WTC11 (cell line): Measurements from ENCODE around the gene COPS7A. TPM values are rescaled to one million over a fixed set of nuclear protein-coding genes. Genes with fewer than 3 reads are reported as not detected.

Experiments used
- ATAC-seq: fragments of 200-7000 bp; cut with Tn5 transposase; 2 replicates; pipeline ENCODE4 v1.10.0; 2021; ENCODE audit warnings: mild to moderate bottlenecking, moderate library complexity
- CTCF ChIA-PET: fragments of 300-600 bp; sonication (Branson Sonifier 250); formaldehyde crosslinking; loops from one replicate; lab custom pipeline; 2021; ENCODE audit warnings: antibody characterized with exemption; lab: Charles Lee
- POLR2A ChIA-PET: fragments of 350-600 bp; sonication (Branson Sonifier 250); formaldehyde crosslinking; loops from one replicate; lab custom pipeline; 2021; ENCODE audit warnings: antibody characterized with exemption; lab: Charles Lee
- DNase-seq: peaks from one replicate; pipeline ENCODE4 v3.0.0; 2021; ENCODE audit warnings: low spot score
- H3K27ac Mint-ChIP-seq: 2 replicates; pipeline ENCODE4 v1.8.0; 2021; ENCODE audit warnings: mixed read lengths
- H3K27me3 Mint-ChIP-seq: 2 replicates; pipeline ENCODE4 v1.8.0; 2021; ENCODE audit warnings: low read depth, mild to moderate bottlenecking, moderate library complexity, mixed read lengths
- H3K36me3 Mint-ChIP-seq: 2 replicates; pipeline ENCODE4 v1.8.0; 2021; ENCODE audit warnings: mixed read lengths
- H3K4me1 Mint-ChIP-seq: 2 replicates; pipeline ENCODE4 v1.8.0; 2022; ENCODE audit warnings: mixed read lengths
- H3K4me3 Mint-ChIP-seq: 2 replicates; pipeline ENCODE4 v1.8.0; 2021; ENCODE audit warnings: mild to moderate bottlenecking, moderate library complexity, mixed read lengths
- H3K9me3 Mint-ChIP-seq: 2 replicates; pipeline ENCODE4 v1.8.0; 2021; ENCODE audit warnings: mixed read lengths
- CTCF ChIP-seq: fragments of 200-600 bp; IDR thresholded peaks from 2 replicates; pipeline ENCODE4 v1.8.0; 2022; ENCODE audit warnings: antibody characterized with exemption
- E2F4 ChIP-seq: sonication (generic); formaldehyde crosslinking; IDR thresholded peaks from 2 replicates; pipeline ENCODE4 v1.8.1; 2022; ENCODE audit warnings: low read depth, mild to moderate bottlenecking, moderate library complexity, missing genetic modification reagents, borderline replicate concordance
- EMX1 ChIP-seq: fragments of 250-450 bp; sonication (Bioruptor Pico); IDR thresholded peaks from 2 replicates; pipeline ENCODE4 v1.8.0; 2021; ENCODE audit warnings: mild to moderate bottlenecking
- GABPB1 ChIP-seq: sonication (generic); formaldehyde crosslinking; IDR thresholded peaks from 2 replicates; pipeline ENCODE4 v1.8.1; 2023; ENCODE audit warnings: mild to moderate bottlenecking, missing genetic modification reagents
- HMGXB4 ChIP-seq: sonication (generic); formaldehyde crosslinking; IDR thresholded peaks from 2 replicates; pipeline ENCODE4 v1.8.1; 2023; ENCODE audit warnings: mild to moderate bottlenecking, moderate library complexity, missing genetic modification reagents
- MYBL2 ChIP-seq: sonication (generic); formaldehyde crosslinking; IDR thresholded peaks from 2 replicates; pipeline ENCODE4 v1.8.1; 2023; ENCODE audit warnings: mild to moderate bottlenecking, moderate library complexity, missing genetic modification reagents
- NFATC4 ChIP-seq: fragments of 250-450 bp; sonication (Bioruptor Pico); IDR thresholded peaks from 2 replicates; pipeline ENCODE4 v1.9.0; 2021; ENCODE audit warnings: mild to moderate bottlenecking
- NFYB ChIP-seq: sonication (generic); formaldehyde crosslinking; conservative IDR thresholded peaks from 2 replicates; pipeline ENCODE4 v1.8.0; 2022; ENCODE audit warnings: low read depth, missing genetic modification reagents
- NR1H2 ChIP-seq: sonication (generic); formaldehyde crosslinking; IDR thresholded peaks from 2 replicates; pipeline ENCODE4 v1.9.0; 2021; ENCODE audit warnings: mild to moderate bottlenecking, moderate library complexity, missing genetic modification reagents
- PRDM15 ChIP-seq: sonication (generic); formaldehyde crosslinking; IDR thresholded peaks from 2 replicates; pipeline ENCODE4 v1.8.0; 2022; ENCODE audit warnings: missing genetic modification reagents
- RORB ChIP-seq: fragments of 250-450 bp; sonication (Bioruptor Pico); IDR thresholded peaks from 2 replicates; pipeline ENCODE4 v1.9.0; 2021; ENCODE audit warnings: mild to moderate bottlenecking
- USF2 ChIP-seq: sonication (generic); formaldehyde crosslinking; IDR thresholded peaks from 2 replicates; pipeline ENCODE4 v1.8.1; 2023; ENCODE audit warnings: mild to moderate bottlenecking, missing genetic modification reagents, moderate library complexity
- ZNF219 ChIP-seq: sonication (generic); formaldehyde crosslinking; IDR thresholded peaks from 2 replicates; pipeline ENCODE4 v1.8.0; 2023; ENCODE audit warnings: missing genetic modification reagents, mild to moderate bottlenecking, borderline replicate concordance
- ZNF416 ChIP-seq: fragments of 250-450 bp; sonication (Bioruptor Pico); IDR thresholded peaks from 2 replicates; pipeline ENCODE4 v1.9.0; 2021; ENCODE audit warnings: mild to moderate bottlenecking, inconsistent platforms
- ZNF423 ChIP-seq: fragments of 250-450 bp; sonication (Bioruptor Pico); IDR thresholded peaks from 2 replicates; pipeline ENCODE4 v2.1.2; 2022; ENCODE audit warnings: mild to moderate bottlenecking, moderate library complexity
- ZNF532 ChIP-seq: fragments of 250-450 bp; sonication (Bioruptor Pico); IDR thresholded peaks from 2 replicates; pipeline ENCODE4 v1.9.0; 2021; ENCODE audit warnings: mild to moderate bottlenecking, borderline replicate concordance
- ZNF671 ChIP-seq: fragments of 250-450 bp; sonication (Bioruptor Pico); IDR thresholded peaks from 2 replicates; pipeline ENCODE4 v1.8.0; 2021; ENCODE audit warnings: mild to moderate bottlenecking
- total RNA-seq: library from RNA; stranded (reverse); gene quantifications from 3 replicates; pipeline ENCODE4 v1.2.3, GENCODE V29; 2021

The COPS7A gene
- total RNA-seq, 1 experiment from 2014 or later, result 41.4 TPM

- TF ChIP-seq GABPB1, result no peak
- no peak for TF ChIP-seq EMX1 (CRISPR knock-in tag)
Observed at GRCh38 chr12:6692888-6693287, 31.0 kb upstream of the COPS7A start (continued).

GRCh38 chr12:6693832-6694355 is 30.0 kb upstream of the COPS7A start:
- ChIA-PET POLR2A (interaction anchor here (0.6 kb wide), 1 partner anchor 11 kb away, joined by 6 read pairs; no protein-coding TSS in a partner anchor), CTCF (interaction anchor here (1.5 kb wide), 1 partner anchor 80 kb away, joined by 4 read pairs; no protein-coding TSS in a partner anchor)
- TF ChIP-seq NFYB (CRISPR knock-in tag) (no peak), HMGXB4 (CRISPR knock-in tag) (no peak), ZNF423 (CRISPR knock-in tag) (no peak), E2F4 (CRISPR knock-in tag) (no peak), PRDM15 (no peak), CTCF (no peak), ZNF532 (CRISPR knock-in tag) (no peak)
- Mint-ChIP-seq H3K27me3 (peaks cover 12% of the 10 kb centered on the region), H3K36me3 (no peaks in the 10 kb centered on the region), H3K4me1 (peaks cover 18% of the 10 kb centered on the region), H3K4me3 (no peak overlapping the region), H3K27ac (no peak overlapping the region), H3K9me3 (no peaks in the 10 kb centered on the region)
- DNase-seq (no peak), ATAC-seq (no peak)

- Mint-ChIP-seq H3K4me1 (peaks cover 26% of the 10 kb centered on the region), H3K36me3 (no peaks in the 10 kb centered on the region), H3K27me3 (peaks cover 20% of the 10 kb centered on the region), H3K9me3 (no peaks in the 10 kb centered on the region), H3K4me3 (no peak overlapping the region), H3K27ac (no peak overlapping the region)
- CTCF ChIA-PET, result interaction anchor here (1.2 to 1.7 kb wide), 2 partner anchors 75 to 81 kb away, joined by 3 to 5 read pairs; no protein-coding TSS in a partner anchor
- POLR2A ChIA-PET, result no interaction called here
- no peak for DNase-seq
- ATAC-seq, result no peak
- TF ChIP-seq ZNF416 (CRISPR knock-in tag) (no peak), USF2 (CRISPR knock-in tag) (no peak), ZNF219 (CRISPR knock-in tag) (no peak), ZNF671 (no peak), MYBL2 (CRISPR knock-in tag) (no peak), NR1H2 (no peak), NFATC4 (CRISPR knock-in tag) (no peak), RORB (CRISPR knock-in tag) (no peak)
Observed at GRCh38 chr12:6694701-6695100, 29.1 kb upstream of the COPS7A start.
